D721Med (cell line): ENCODE results near the gene IKBKE.

Source experiments
- DNase-seq: peaks from one replicate; pipeline ENCODE4 v3.0.0; 2011; ENCODE audit warnings: low spot score; ENCODE audit not compliant: insufficient read length
- FAIRE-seq: peaks from 2 replicates; lab custom pipeline; 2011; peaks lifted over from hg19 to GRCh38; lab: Jason Lieb, UNC
- TF ChIP-seq, protein P1 (sequence below): IDR thresholded peaks from 2 replicates; pipeline ENCODE4 v1.5.1; 2012; ENCODE audit warnings: mild to moderate bottlenecking, control low read depth; ENCODE audit not compliant: insufficient read depth; ENCODE audit errors: missing control alignments

Gene IKBKE

DNA sequence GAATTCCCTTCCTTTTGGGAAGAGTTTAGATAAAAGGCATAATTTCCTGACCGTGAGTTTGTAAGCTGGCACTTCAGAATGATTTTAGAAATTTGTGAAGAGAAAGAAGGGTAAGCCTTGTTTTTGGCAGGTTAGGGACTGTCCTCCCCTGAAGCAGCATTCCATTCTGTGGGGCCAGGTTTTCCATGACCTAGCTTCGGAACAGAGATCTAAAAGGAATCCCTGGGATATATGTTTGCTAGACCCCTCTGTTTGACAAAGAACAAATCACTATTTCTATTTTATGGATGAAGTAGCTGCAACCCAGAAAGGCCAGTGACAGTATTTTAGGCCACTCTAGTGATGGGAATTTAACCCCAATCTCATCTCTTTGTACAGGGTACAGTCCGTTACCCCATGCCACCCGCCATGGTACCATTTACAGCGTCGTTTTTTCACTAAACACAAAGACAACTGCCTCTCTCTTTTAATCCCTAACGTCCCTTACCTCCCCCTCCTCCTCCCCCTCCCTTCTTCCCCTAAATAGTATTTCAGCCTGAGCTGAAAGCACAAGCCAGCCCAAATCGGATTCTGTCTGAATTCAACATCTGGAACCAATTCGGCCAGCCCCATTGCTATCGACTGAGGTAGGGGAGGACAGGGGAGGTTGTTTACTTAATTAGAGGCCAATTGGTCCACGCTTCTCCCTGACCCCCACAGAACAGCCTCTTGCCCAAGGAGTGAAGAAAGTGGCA lies 23.4 kb upstream of the IKBKE start:
- DNase-seq (no peak), FAIRE-seq (no peak)
- TF ChIP-seq, protein P1, sequence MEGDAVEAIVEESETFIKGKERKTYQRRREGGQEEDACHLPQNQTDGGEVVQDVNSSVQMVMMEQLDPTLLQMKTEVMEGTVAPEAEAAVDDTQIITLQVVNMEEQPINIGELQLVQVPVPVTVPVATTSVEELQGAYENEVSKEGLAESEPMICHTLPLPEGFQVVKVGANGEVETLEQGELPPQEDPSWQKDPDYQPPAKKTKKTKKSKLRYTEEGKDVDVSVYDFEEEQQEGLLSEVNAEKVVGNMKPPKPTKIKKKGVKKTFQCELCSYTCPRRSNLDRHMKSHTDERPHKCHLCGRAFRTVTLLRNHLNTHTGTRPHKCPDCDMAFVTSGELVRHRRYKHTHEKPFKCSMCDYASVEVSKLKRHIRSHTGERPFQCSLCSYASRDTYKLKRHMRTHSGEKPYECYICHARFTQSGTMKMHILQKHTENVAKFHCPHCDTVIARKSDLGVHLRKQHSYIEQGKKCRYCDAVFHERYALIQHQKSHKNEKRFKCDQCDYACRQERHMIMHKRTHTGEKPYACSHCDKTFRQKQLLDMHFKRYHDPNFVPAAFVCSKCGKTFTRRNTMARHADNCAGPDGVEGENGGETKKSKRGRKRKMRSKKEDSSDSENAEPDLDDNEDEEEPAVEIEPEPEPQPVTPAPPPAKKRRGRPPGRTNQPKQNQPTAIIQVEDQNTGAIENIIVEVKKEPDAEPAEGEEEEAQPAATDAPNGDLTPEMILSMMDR, result no peak

DNA sequence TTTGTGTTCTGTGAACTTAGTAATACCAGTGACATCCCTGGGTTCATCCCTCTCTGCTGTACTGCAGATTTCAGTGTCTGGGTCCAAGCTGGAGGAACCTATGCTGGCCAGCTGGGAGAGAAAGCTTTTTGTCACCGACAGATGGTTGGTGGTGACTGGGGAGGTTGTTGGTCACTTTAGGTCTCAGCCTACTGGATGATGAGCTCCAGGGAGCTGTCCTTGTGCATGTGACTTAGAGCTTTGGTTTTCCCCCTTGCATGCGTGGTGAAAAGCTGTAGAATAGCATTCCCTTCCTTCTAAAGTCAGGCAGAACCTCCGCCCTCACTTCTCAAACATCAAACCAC lies 22.9 kb upstream of the IKBKE start:
- FAIRE-seq (no peak), DNase-seq (no peak)
- TF ChIP-seq, protein P1, result no peak

DNA sequence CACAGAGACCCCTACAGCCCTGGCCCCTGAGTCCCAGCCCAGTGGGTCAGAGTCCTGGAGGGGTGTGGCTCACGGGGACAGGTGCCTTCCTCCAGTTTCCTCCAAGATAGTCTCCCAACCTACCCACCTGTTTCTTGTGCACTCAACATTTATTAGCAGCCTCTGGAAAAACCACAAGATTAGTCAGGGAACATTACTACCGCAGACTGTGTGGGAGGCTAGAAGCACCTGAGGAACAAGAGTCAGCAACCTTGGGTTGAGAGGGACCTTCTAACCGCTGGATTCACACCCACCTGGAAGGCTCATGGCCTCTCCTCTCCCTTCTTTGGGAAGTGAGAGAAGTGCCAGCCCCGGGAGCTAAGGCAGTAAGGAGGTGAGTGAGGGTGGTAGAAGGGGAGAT lies 22.5 kb upstream of the IKBKE start:
- DNase-seq, result no peak
- FAIRE-seq, result no peak
- TF ChIP-seq, protein P1, result no peak

DNA sequence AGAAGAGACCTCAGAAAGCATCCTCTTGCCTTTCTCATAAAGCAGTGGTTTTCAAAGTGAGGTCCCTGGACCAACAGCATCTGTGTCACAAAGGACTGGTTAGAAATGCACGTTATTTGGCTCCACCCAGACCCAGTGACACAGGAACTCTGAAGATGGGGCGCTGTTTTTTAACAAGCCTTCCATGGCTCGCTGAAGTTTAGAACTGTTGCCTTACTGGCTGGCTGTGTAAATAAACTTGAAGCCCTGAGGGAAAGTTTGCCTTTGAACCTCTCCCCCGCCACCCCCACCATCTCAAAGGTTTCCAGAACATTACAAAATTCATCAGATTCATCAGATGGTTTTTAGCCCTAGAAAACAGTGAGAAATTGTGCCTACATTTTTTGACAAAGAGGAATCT lies 21.8 kb upstream of the IKBKE start:
- FAIRE-seq (no peak), DNase-seq (no peak)
- TF ChIP-seq, protein P1, result no peak

DNA sequence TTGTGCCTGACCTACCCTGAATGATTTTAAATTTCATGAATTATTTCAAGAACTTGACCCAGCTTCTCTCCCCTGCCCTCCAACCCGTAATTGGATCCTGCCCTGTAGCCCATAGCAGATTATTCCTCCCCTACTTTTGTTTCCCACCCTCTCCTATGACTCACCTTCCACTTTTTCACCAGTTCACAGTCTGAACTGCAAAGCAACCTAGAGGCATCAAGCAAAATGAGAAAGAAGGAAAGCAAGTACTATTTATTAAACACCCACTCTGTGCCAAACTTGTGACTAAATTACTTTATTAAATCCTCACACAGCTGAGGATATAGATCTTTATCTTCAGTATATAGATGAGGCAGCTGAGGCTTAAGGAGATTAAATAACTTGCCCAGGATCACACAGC lies 20.7 kb upstream of the IKBKE start:
- peak; percentile 71 for DNase-seq
- FAIRE-seq, result peak; percentile 96
- TF ChIP-seq, protein P1, result no peak

DNA sequence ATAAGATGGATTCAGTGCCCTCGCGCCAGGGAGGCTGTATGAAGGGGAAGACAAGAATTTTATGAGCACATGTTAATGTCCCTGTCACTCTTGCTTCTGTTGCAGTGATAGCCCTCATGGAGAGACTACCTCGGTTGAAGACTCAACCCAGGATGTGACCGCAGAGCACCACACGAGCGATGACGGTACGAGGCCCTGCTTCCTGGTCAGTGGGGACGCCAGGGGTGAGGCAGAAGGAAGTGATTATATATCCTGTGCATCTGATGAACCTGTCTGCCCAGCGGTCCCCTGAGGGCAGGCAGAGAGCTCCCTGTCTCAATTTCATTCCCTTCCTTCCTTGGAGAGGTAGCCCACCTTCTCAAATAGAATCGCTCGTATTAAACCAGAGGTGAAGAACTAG lies 20.0 kb upstream of the IKBKE start:
- FAIRE-seq, result no peak
- TF ChIP-seq, protein P1, result no peak
- no peak for DNase-seq

DNA sequence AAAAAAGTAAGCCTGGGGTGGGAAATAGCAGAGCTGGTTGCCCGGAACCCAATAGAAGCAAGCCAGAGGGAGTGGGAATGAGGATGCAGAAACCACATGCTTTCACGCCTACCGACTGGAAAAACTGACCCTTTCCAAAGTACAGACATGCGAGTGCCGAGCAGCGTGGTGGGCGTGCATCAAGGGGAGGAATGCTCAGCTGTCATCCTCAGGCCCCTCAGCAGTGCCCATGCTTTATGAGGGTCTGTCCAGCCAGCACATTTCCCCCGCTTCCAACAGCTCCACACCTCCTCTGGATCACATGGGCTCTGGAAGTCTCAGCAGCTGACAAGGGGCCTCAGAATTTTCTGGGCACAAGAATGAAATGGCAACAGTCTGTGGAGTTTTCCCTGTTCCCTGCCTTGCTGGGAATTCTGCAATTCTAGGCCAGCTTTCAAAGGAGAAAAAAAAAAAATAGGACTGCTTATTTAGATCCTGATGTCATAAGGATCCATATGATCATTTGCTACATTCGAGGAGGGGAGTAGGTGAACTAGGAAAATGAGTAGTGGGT lies 19.1 kb upstream of the IKBKE start:
- TF ChIP-seq, protein P1, result no peak
- FAIRE-seq (no peak), DNase-seq (no peak)
